ENCODE results near the gene LUZP1. TPM values are rescaled to one million over a fixed set of nuclear protein-coding genes. Genes with fewer than 3 reads are reported as not detected.
"Not testable (repeated sequence)": the region's sequence is repeated elsewhere in the genome, so short reads cannot be mapped to it uniquely, and the experiment has no call there.

The LUZP1 gene
- total and polyA plus RNA-seq, 2 experiments from 2014 or later: 45.7 to 152 TPM

GRCh38 chr1:23207733-23208132, 39.1 kb upstream of the LUZP1 start:
- H3K27me3 ChIP-seq (ENCODE audit: insufficient read depth); H3K79me2 ChIP-seq (replicated peaks; ENCODE audit: insufficient read depth); H3K4me1 ChIP-seq (ENCODE audit: insufficient read depth); H3K27ac ChIP-seq (ENCODE audit: low read depth); ATAC-seq; H3K36me3 Mint-ChIP-seq (ENCODE audit: low read depth); H3K4me3 ChIP-seq; H3K9me2 ChIP-seq (ENCODE audit: insufficient read depth); H3F3A ChIP-seq (replicated peaks; ENCODE audit: low read depth); H3K27ac Mint-ChIP-seq; H3K9me3 Mint-ChIP-seq; H3K4me1 Mint-ChIP-seq; DNase-seq (ENCODE audit: low spot score); H3K4me2 ChIP-seq; H3K4me3 Mint-ChIP-seq; H3K27me3 Mint-ChIP-seq (ENCODE audit: insufficient read depth, low read depth, poor library complexity); H3K36me3 ChIP-seq (ENCODE audit: insufficient read depth); H4K20me1 ChIP-seq (replicated peaks; ENCODE audit: insufficient read depth); H2AFZ ChIP-seq: not testable (repeated sequence)

- no peaks in the 10 kb centered on the region for H3K4me1 Mint-ChIP-seq
- DNase-seq (ENCODE audit: low spot score): no peak
- TF ChIP-seq ZNF462 (CRISPR knock-in tag; IDR thresholded peaks at IDR 0.05) (no peak), EZH2 (IDR thresholded peaks at IDR 0.05; ENCODE audit: low read depth, unreplicated experiment) (no peak), ZNF114 (CRISPR knock-in tag; IDR thresholded peaks at IDR 0.05) (no peak), NANOG (IDR thresholded peaks at IDR 0.05; ENCODE audit: borderline replicate concordance) (no peak), REST (IDR thresholded peaks at IDR 0.05; ENCODE audit: unreplicated experiment) (no peak), ZNF331 (CRISPR knock-in tag; IDR thresholded peaks at IDR 0.05; ENCODE audit: low read depth) (no peak), POLR2AphosphoS5 (IDR thresholded peaks at IDR 0.05; ENCODE audit: low read depth) (no peak), CTCF (conservative IDR thresholded peaks at IDR 0.05; ENCODE audit: low read depth in 2 of 2) (no peak), STAT1 (IDR thresholded peaks at IDR 0.05; ENCODE audit: unreplicated experiment) (no peak), ETS1 (IDR thresholded peaks at IDR 0.05) (no peak)
These were observed 33.6 kb upstream of the LUZP1 start for GRCh38 chr1:23202263-23202749.

More at GRCh38 chr1:23202263-23202749, 33.6 kb upstream of the LUZP1 start:
- Histone ChIP-seq H3K27me3 (ENCODE audit: insufficient read depth) (no peaks in the 10 kb centered on the region), H3F3A (replicated peaks; ENCODE audit: low read depth) (no peaks in the 10 kb centered on the region), H3K27ac (ENCODE audit: low read depth) (no peak overlapping the region), H3K36me3 (ENCODE audit: insufficient read depth) (no peaks in the 10 kb centered on the region), H3K4me2 (no peak overlapping the region), H4K20me1 (replicated peaks; ENCODE audit: insufficient read depth) (no peaks in the 10 kb centered on the region), H3K79me2 (replicated peaks; ENCODE audit: insufficient read depth) (no peaks in the 10 kb centered on the region), H3K9me2 (ENCODE audit: insufficient read depth) (no peaks in the 10 kb centered on the region; the same call in 1 of the 2 replicates), H3K4me3 (no peak overlapping the region), H2AFZ (no peak overlapping the region), H3K4me1 (ENCODE audit: insufficient read depth) (no peaks in the 10 kb centered on the region)
- Mint-ChIP-seq H3K4me3 (no peak overlapping the region), H3K9me3 (no peaks in the 10 kb centered on the region), H3K27me3 (ENCODE audit: insufficient read depth, low read depth, poor library complexity) (peaks cover 3% of the 10 kb centered on the region), H3K36me3 (ENCODE audit: low read depth) (peaks cover 8% of the 10 kb centered on the region), H3K27ac (no peak overlapping the region)
- no peak for ATAC-seq

Measured in GM23338 (cell line).